SU-DHL-6 (cell line): ENCODE measurements around the gene EIF5B.
"Not testable (repeated sequence)": the region's sequence is repeated elsewhere in the genome, so short reads cannot be mapped to it uniquely, and the experiment has no call there.

Source experiments
- H2AFZ ChIP-seq: fragments of 200-600 bp; sonication (generic); 2 replicates; pipeline ENCODE4 v1.6.1; 2014; ENCODE audit warnings: low read depth, mild to moderate bottlenecking, moderate library complexity, mixed read lengths, antibody characterized with exemption, low read length; ENCODE audit not compliant: severe bottlenecking
- H3F3A ChIP-seq: fragments of 200-600 bp; shearing (Covaris generic); 2 replicates; pipeline ENCODE4 v1.6.0; 2016; ENCODE audit warnings: antibody characterized with exemption, mild to moderate bottlenecking; ENCODE audit not compliant: insufficient read depth
- H3K27ac ChIP-seq: fragments of 200-600 bp; sonication (generic); 2 replicates; pipeline ENCODE4 v1.5.1; 2016; ENCODE audit warnings: low read depth, mild to moderate bottlenecking, low read length, moderate library complexity, mixed read lengths
- H3K27me3 ChIP-seq: fragments of 200-600 bp; sonication (generic), shearing (Covaris generic); 2 replicates; pipeline ENCODE4 v1.6.0; 2014; ENCODE audit warnings: mild to moderate bottlenecking, low read length
- H3K36me3 ChIP-seq: fragments of 200-600 bp; sonication (generic); 2 replicates; pipeline ENCODE4 v1.6.1; 2014; ENCODE audit warnings: mild to moderate bottlenecking, low read length, mixed read lengths
- H3K4me2 ChIP-seq: fragments of 300-600, 200-600 bp; shearing (Covaris generic), sonication (generic); 2 replicates; pipeline ENCODE4 v1.6.0; 2014; ENCODE audit warnings: low read length, low read depth, mild to moderate bottlenecking; ENCODE audit not compliant: poor library complexity, severe bottlenecking
- H3K4me3 ChIP-seq: fragments of 200-600 bp; sonication (generic); 2 replicates; pipeline ENCODE4 v1.5.1; 2014; ENCODE audit warnings: antibody characterized with exemption, low read length, mild to moderate bottlenecking, mixed read lengths; ENCODE audit not compliant: insufficient read depth, poor library complexity, severe bottlenecking
- H3K79me2 ChIP-seq: fragments of 200-600 bp; sonication (generic); 2 replicates; pipeline ENCODE4 v1.6.1; 2014; ENCODE audit warnings: mild to moderate bottlenecking, low read length, moderate library complexity; ENCODE audit not compliant: insufficient read depth
- H3K9ac ChIP-seq: fragments of 200-600 bp; sonication (generic); 2 replicates; pipeline ENCODE4 v1.7.0; 2014; ENCODE audit warnings: mild to moderate bottlenecking, low read length
- H3K9me2 ChIP-seq: fragments of 200-600 bp; sonication (generic); replicated peaks from 2 replicates; pipeline ENCODE4 v1.6.1; 2014; ENCODE audit warnings: low read length; ENCODE audit not compliant: insufficient read depth
- H3K9me3 ChIP-seq: fragments of 200-600 bp; sonication (generic); 2 replicates; pipeline ENCODE4 v1.6.1; 2014; ENCODE audit warnings: low read length, mixed read lengths; ENCODE audit not compliant: insufficient read depth
- H4K20me1 ChIP-seq: fragments of 200-600 bp; sonication (generic); 2 replicates; pipeline ENCODE4 v1.6.1; 2014; ENCODE audit warnings: low read depth, mild to moderate bottlenecking, antibody characterized with exemption, low read length, moderate library complexity, mixed read lengths
- EZH2phosphoT487 ChIP-seq: fragments of 200-600 bp; sonication (generic), shearing (Covaris generic); conservative IDR thresholded peaks from 2 replicates; pipeline ENCODE4 v1.6.1; 2018; ENCODE audit warnings: mild to moderate bottlenecking, antibody characterized with exemption, low read length, moderate library complexity, mixed read lengths
- TF ChIP-seq, protein P1 (sequence below): fragments of 200-600 bp; sonication (generic); IDR thresholded peaks from one replicate; pipeline ENCODE4 v1.5.1; 2017; ENCODE audit warnings: antibody characterized with exemption, mild to moderate bottlenecking, low read length, moderate library complexity; ENCODE audit not compliant: insufficient read depth, poor library complexity, severe bottlenecking

The EIF5B gene

DNA sequence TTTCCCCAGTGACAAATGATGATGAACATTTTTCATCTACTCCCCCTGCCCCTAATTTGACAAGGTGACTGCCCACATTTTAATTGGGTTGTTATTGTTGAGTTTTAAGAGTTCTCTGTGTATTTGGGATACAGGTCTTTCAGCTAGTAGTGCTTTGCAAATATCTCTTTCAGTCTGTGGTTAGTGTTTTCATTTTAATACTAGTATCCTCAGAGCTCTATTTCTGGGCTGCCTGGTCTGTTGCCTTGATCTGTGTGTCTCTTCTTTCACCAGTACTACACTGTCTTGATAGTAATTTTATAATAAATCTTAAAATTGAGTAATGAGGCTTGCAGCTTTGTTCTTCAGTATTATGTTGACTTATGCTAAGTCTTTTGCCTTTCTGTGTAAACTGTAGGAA lies 19.7 kb downstream of the EIF5B start:
- Histone ChIP-seq H3K36me3 (peaks cover 11% of the 10 kb centered on the region; the same call in 1 of the 2 replicates), H3K4me2 (no peak overlapping the region), H3K27me3 (no peaks in the 10 kb centered on the region), H3K4me3 (no peak overlapping the region), H2AFZ (no peak overlapping the region), H3K9me3 (no peaks in the 10 kb centered on the region), H3K79me2 (peaks cover 90% of the 10 kb centered on the region), H3K9ac (no peak overlapping the region), H3F3A (no peaks in the 10 kb centered on the region), H4K20me1 (peaks cover 38% of the 10 kb centered on the region), H3K27ac (no peak overlapping the region), H3K9me2 (no peaks in the 10 kb centered on the region)
- no peak for TF ChIP-seq EZH2phosphoT487
- TF ChIP-seq, protein P1, sequence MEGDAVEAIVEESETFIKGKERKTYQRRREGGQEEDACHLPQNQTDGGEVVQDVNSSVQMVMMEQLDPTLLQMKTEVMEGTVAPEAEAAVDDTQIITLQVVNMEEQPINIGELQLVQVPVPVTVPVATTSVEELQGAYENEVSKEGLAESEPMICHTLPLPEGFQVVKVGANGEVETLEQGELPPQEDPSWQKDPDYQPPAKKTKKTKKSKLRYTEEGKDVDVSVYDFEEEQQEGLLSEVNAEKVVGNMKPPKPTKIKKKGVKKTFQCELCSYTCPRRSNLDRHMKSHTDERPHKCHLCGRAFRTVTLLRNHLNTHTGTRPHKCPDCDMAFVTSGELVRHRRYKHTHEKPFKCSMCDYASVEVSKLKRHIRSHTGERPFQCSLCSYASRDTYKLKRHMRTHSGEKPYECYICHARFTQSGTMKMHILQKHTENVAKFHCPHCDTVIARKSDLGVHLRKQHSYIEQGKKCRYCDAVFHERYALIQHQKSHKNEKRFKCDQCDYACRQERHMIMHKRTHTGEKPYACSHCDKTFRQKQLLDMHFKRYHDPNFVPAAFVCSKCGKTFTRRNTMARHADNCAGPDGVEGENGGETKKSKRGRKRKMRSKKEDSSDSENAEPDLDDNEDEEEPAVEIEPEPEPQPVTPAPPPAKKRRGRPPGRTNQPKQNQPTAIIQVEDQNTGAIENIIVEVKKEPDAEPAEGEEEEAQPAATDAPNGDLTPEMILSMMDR, result no peak

DNA sequence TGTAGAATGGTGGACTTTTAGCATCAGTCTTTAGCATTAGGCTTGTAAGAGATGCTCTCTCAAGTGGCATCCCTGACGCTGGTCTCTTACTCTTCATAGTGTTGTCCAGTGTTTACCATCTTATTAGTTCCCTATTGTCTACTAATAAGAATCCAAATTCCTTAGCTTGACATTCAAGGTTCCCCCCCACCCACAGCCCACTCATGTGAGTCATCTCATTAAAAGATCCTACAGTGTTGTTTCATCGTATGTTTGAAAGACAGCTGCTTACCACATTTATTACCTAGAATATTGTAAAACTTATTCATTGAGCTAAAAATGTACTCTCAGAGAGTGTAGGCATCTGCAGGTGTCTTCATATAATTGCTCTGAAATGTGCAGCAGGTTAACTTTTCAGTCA lies 28.5 kb downstream of the EIF5B start:
- H3K36me3 ChIP-seq, result peaks cover 67% of the 10 kb centered on the region
- no peak overlapping the region for H3K4me3 ChIP-seq
- H3F3A ChIP-seq, result no peaks in the 10 kb centered on the region; the same call in 1 of the 2 replicates
- no peaks in the 10 kb centered on the region for H3K27me3 ChIP-seq
- H3K9ac ChIP-seq, result no peak overlapping the region
- H4K20me1 ChIP-seq, result 0 out of 2 replicates have a peak, but pooled peaks cover under 1% of the 10 kb centered on the region
- TF ChIP-seq, protein P1, result no peak
- TF ChIP-seq EZH2phosphoT487, result no peak
- H3K79me2 ChIP-seq, result peaks cover 6% of the 10 kb centered on the region; the same call in 1 of the 2 replicates
- no peak overlapping the region for H3K4me2 ChIP-seq
- no peak overlapping the region for H2AFZ ChIP-seq
- no peaks in the 10 kb centered on the region for H3K9me3 ChIP-seq
- no peak overlapping the region for H3K27ac ChIP-seq
- no peaks in the 10 kb centered on the region for H3K9me2 ChIP-seq

DNA sequence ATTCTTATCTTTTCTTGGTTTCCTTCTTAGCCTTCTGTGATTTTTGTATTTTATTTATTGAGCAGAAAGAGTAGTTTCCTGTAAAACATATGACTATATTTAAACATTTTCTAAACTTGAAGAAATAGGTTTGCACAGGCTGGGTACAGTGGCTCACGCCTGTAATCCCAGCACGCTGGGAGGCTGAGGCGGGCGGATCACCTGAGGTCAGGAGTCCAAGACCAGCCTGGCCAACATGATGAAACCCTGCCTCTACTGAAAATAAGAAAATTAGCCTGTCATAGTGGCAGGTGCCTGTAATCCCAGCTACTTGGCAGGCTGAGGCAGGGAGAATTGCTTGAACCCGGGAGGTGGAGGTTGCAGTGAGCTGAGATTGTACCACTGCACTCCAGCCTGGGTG lies 31.7 kb downstream of the EIF5B start:
- not testable (repeated sequence) for H3K9me3 ChIP-seq, H3K79me2 ChIP-seq, H3K27ac ChIP-seq, H4K20me1 ChIP-seq, H3K27me3 ChIP-seq, H3K9me2 ChIP-seq, H3K4me3 ChIP-seq, H3K4me2 ChIP-seq, H3F3A ChIP-seq, H3K9ac ChIP-seq, H2AFZ ChIP-seq
- H3K36me3 ChIP-seq, result peaks cover 68% of the 10 kb centered on the region

DNA sequence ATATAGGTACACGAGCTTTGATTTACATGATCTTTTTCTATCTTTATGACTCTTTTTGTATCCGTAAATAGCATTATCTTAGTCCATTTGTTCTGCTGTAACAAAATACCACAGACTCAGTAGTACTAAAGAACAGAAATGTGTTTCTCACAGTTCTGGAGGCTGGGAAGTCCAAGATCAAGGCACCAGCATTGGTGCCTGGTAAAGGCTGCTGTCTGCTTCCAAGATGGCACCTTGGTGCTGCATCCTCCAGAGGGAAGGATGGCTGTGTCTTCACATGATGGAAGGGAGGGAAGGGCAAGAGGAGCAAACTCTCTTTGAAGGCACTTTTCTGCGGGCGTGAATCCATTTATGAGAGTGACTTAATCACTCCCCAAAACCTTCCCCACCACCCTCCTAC lies 36.0 kb downstream of the EIF5B start:
- Histone ChIP-seq H3K79me2 (0 out of 2 replicates have a peak, but pooled peaks cover under 1% of the 10 kb centered on the region), H3K4me2 (no peak overlapping the region), H3K27me3 (no peaks in the 10 kb centered on the region), H3K27ac (no peak overlapping the region), H3F3A (no peaks in the 10 kb centered on the region; the same call in 1 of the 2 replicates), H3K36me3 (peaks cover 61% of the 10 kb centered on the region), H3K9ac (no peak overlapping the region), H2AFZ (no peak overlapping the region), H3K4me3 (no peak overlapping the region), H3K9me2 (no peaks in the 10 kb centered on the region), H3K9me3 (no peaks in the 10 kb centered on the region), H4K20me1 (no peaks in the 10 kb centered on the region)
- no peak for TF ChIP-seq EZH2phosphoT487
- TF ChIP-seq, protein P1, result no peak
